H54 (cell line): Measurements from ENCODE around the gene P2RX5.

Source experiments
- DNase-seq: peaks from one replicate; pipeline ENCODE4 v3.0.0; 2011; ENCODE audit warnings: low spot score, mixed read lengths; ENCODE audit not compliant: insufficient read length
- FAIRE-seq: peaks from 3 replicates; lab custom pipeline; 2011; peaks lifted over from hg19 to GRCh38; lab: Jason Lieb, UNC
- POLR2A ChIP-seq: IDR thresholded peaks from 2 replicates; pipeline ENCODE4 v1.6.1; 2011; ENCODE audit warnings: low read depth, mild to moderate bottlenecking, low read length

The P2RX5 gene

DNA sequence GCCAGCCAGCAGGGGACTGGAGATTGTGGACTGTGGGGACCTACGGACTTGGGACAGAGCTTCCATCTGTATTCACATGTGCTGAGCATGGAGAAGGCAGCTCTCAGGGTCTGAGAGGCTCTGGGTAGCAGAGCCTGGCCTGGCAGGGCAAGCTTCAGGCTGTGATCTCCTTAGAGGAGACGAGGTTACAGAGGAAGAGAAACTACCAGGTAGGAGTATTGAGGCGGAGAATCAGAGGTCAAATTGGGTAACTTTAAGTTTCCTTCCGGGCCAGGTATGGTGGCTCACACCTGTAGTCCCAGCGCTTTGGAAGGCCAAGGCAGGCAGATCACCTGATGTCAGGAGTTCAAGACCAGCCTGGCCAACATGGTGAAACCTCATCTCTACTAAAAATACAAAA lies 50.6 kb downstream of the P2RX5 start:
- DNase-seq (no peak), FAIRE-seq (no peak)
- no peak for TF ChIP-seq POLR2A

- FAIRE-seq (no peak), DNase-seq (no peak)
- TF ChIP-seq POLR2A: no peak
These were observed 52.0 kb downstream of the P2RX5 start for GRCh38 chr17:3643889-3644349.

DNA sequence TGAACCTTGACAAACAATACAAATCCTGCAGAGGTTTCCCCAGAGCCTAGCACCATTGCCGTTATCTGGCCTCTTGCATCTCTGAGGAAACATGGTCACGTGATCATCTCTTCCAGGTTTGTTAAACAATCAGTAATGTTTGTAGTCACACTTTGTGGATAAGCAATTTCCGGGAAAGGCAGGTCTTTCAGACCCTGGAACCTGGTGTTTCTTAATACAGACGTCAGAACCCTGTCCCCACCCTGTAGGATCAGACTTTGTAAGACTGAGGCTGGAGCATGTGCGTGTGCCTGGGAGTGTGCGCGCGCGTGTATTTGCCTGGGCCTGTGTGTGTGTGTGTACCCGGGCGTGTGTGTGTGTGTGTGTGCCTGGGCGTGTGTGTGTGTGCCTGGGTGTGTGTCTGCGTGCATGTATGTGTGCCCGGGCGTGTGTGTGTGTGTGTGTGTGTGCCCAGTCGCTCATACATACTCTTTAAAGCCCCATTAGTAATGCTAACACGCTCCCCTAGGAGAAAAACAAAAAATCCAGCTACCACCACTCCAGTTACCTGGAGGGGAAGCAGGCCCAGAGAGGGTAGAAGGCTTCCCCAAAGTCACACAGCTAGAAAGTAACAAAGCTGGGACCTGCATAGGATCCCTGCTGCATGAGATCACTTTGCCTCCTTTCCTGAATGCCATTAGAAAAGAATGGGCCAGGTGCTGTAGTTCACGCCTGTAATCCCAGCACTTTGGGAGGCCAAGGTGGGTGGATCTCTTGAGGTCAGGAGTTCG lies 54.1 kb downstream of the P2RX5 start:
- no peak for TF ChIP-seq POLR2A
- FAIRE-seq: no peak

DNA sequence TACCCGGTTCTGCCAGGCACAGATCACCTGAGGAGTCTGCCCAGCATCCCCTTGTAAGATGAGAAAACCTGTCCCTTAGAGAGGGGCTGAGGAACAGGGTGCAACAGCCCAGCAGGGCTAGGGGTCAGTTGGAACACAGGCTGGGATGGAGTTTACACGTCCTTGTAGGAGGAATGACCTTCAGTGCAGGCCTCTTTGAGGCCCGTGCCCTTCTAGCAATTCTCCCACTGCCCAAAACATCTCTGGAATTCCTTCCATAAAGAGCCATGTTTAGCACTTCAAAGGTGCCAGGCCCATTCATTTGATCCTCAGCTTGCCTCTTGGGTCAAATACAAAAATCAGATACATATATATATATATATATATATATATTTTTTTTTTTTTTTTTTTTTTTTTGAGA lies 54.9 kb downstream of the P2RX5 start:
- no peak for TF ChIP-seq POLR2A
- no peak for DNase-seq
- no peak for FAIRE-seq

More for the DNA sequence above, 54.1 kb downstream of the P2RX5 start:
- DNase-seq: no peak

- DNase-seq (no peak), FAIRE-seq (no peak)
- no peak for TF ChIP-seq POLR2A
These were observed 55.9 kb downstream of the P2RX5 start for GRCh38 chr17:3639981-3640596.

DNA sequence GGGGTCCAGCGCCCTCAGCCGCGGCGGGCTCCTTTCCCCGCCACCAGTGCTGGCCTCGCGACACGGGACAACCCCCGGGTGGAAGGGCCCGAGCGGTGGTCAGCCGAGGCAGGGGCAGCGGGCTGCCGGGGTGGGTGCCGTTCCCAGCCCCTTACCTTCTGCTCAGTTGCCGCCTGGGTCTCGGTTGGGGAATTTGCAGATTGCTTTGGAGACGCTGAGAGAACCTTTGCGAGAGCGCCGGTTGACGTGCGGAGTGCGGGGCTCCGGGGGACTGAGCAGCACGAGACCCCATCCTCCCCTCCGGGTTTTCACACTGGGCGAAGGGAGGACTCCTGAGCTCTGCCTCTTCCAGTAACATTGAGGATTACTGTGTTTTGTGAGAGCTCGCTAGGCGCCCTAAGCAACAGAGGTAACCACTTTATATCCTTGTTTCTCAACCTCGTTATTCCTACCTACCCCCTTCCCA lies 59.0 kb downstream of the P2RX5 start:
- no peak for FAIRE-seq
- no peak for TF ChIP-seq POLR2A

GRCh38 chr17:3636154-3636907 lies 59.6 kb downstream of the P2RX5 start, which contains the start of the genes CTNS and SHPK:
Gene CTNS, plus strand, starts transcription at chr17:3636760. Its CDS starts 3,447 bp downstream, at chr17:3640207.
Gene SHPK, minus strand, starts transcription at chr17:3636250. Its CDS starts 31 bp downstream, at chr17:3636219.
- DNase-seq: peak; percentile 98
- peak; percentile 91 for TF ChIP-seq POLR2A
- peak; percentile 50 for FAIRE-seq

More for the DNA sequence above, 59.0 kb downstream of the P2RX5 start:
- no peak for DNase-seq

DNA sequence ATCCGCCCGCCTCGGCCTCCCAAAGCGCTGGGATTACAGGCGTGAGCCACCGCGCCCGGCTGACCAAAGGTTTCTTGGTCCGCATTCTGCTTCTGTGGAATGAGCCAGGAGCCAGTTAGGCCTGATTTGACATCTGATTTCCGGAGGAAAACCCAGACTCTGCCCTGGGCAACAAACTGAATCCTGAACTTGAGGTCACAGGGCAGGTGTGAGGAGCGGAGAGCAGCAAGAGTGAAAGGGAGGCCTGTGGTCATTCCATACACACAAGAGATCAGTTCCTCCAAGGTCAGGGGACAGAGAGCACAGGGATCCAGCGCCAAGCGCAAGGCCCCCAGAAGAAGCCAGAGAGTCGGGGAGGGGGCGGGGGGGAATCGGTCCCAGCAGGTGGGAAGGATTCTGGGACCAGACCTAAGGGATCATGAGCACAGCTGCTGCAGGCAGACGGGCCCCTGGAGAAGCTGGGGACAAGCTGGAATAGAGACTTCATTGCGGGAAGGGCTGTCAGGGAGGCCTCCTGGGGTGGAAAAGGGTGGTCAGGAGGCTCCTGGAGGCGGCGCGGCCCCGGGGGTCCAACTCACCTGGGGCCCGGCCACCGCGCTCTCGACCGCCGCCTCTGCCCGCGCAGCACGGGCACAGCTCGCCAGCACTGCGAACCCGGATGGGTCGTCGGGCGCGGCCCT lies 60.3 kb downstream of the P2RX5 start:
- TF ChIP-seq POLR2A: no peak
- FAIRE-seq (no peak), DNase-seq (no peak)

DNA sequence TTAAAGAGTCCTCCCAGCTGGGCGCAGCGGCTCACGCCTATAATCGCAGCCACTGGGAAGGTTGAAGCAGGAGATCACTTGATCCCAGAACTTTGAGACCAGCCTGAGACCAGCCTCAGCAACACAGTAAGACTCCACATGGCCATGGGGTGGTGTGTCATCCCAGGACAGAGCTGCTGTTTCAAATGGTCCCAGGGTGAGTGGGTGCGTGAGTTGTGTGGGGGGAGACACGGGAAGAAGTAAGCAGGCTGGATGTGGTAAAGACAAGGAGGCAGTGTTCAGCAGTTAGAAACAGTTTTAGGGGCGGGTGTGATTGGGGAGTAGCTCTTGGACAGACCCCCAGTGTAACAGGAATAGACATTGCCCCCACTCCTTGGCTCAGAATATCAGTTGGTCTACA lies 63.7 kb downstream of the P2RX5 start:
- FAIRE-seq: no peak
- DNase-seq: no peak
- no peak for TF ChIP-seq POLR2A

DNA sequence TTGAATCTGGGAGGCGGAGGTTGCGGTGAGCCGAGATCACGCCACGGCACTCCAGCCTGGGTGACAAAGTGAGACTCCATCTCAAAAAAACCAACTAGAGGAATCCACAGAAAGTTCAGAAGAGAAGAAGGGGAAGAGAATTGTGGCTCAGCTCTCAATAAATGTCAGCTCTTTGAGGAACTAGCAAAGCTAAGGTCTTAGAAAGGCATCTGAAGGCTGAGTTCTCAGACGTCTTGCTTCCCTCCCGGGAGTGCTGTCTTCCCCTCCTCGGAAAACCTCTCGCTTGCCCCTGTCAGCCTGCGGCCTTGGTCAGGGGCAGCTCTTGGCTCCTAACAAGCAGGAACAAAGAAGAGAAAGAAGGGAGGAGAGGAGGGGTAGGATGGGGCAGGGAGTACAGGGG lies 65.2 kb downstream of the P2RX5 start:
- DNase-seq (no peak), FAIRE-seq (no peak)
- TF ChIP-seq POLR2A: no peak

GRCh38 chr17:3627769-3628167 lies 68.2 kb downstream of the P2RX5 start:
- DNase-seq: no peak
- no peak for FAIRE-seq
- no peak for TF ChIP-seq POLR2A

DNA sequence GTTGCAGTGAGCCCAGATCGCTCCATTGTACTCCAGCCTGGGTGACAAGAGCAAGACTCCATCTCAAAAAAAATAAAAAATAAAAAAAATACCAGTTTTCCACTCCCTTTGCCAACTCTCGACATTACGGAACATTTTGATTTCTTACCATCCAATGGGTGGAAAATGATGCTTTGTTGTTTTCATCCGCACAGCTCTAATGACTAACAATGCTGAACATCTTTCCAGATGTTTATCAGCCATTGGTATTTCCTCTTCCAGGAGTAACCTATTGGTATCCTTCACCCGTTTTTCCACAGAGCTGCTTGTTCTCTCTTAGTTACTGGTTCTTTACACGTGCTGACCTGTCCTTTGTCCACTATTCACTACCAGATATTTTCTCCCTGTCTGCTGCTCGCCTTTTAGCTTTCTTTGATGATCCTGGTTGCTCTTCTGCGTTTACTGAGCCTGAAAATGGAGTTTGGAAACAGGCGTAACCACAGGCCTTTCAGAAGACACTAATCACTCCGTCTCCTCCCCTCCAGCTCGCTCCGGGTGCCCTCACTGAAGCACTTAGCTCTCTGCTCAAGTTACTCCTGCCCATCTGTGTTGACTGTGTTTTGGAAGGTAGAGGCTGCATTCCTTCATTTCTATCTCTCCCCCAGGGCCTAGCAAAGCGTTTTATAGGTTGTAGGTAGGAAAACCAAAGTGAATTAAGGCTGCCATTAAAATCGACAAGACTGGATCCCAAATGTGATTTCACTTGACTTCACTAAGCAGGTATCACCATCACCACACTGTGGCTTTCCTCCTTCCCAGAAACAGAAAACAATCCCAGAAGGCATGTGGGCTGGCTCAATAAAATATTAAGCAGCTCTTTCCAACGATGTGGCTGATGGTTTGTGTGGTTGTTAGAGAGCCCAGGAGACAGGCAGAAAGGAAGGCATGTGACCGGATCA lies 68.9 kb downstream of the P2RX5 start:
- DNase-seq: no peak
- no peak for TF ChIP-seq POLR2A
- FAIRE-seq: no peak
